Panc1 (cell line): ENCODE results near the gene ACACA. TPM values are rescaled to one million over a fixed set of nuclear protein-coding genes. Genes with fewer than 3 reads are reported as not detected.
A peak's percentile ranks its signal among the peaks of the same experiment; 100 is the strongest.

Experiments used
- ATAC-seq: fragments of 200-7000 bp; cut with Tn5 transposase; 2 replicates; pipeline ENCODE4 v1.9.1; 2020; ENCODE audit warnings: mild to moderate bottlenecking, moderate library complexity
- Bru-seq: library from RNA; stranded (reverse); fragments of 400-500 nt; gene quantifications from one replicate; lab custom pipeline; 2021; lab: Mats Ljungman, UMichigan
- BruChase-seq, 2 experiments: library from RNA; stranded (reverse); fragments of 400-500 nt; gene quantifications; one replicate each; lab custom pipeline; 2021; lab: Mats Ljungman, UMichigan
- BruUV-seq: library from RNA; stranded (reverse); fragments of 400-500 nt; replicated peaks from 2 replicates; lab custom pipeline; 2021; lab: Mats Ljungman, UMichigan
- CTCF ChIA-PET: fragments of 300-600 bp; sonication (Branson Sonifier 250); formaldehyde crosslinking; loops from one replicate; lab custom pipeline; 2022; ENCODE audit warnings: antibody characterized with exemption; lab: Charles Lee
- POLR2A ChIA-PET: fragments of 300-600 bp; sonication (Branson Sonifier 250); formaldehyde crosslinking; loops from one replicate; lab custom pipeline; 2022; ENCODE audit warnings: antibody characterized with exemption; lab: Charles Lee
- DNase-seq: peaks from one replicate; pipeline ENCODE4 v3.0.0-alpha.2; 2010; ENCODE audit warnings: low read depth, low spot score
- H3K27ac ChIP-seq: 2 replicates; pipeline ENCODE4 v1.5.1; 2011; ENCODE audit warnings: mild to moderate bottlenecking, low read length, inconsistent platforms
- H3K27me3 ChIP-seq: fragments of 200-500 bp; sonication (Bioruptor generic); 2 replicates; pipeline ENCODE4 v1.6.0; 2014; ENCODE audit warnings: low read length, inconsistent platforms; ENCODE audit not compliant: control insufficient read depth, insufficient read depth
- H3K36me3 ChIP-seq: fragments of 200-500 bp; sonication (Bioruptor generic); 2 replicates; pipeline ENCODE4 v1.5.1; 2014; ENCODE audit warnings: inconsistent platforms, mild to moderate bottlenecking, low read length, moderate library complexity; ENCODE audit not compliant: control insufficient read depth, insufficient read depth
- H3K4me1 ChIP-seq: 2 replicates; pipeline ENCODE4 v1.5.1; 2011; ENCODE audit warnings: inconsistent platforms, mild to moderate bottlenecking, low read length, moderate library complexity; ENCODE audit not compliant: control insufficient read depth, insufficient read depth
- H3K4me3 ChIP-seq, 2 experiments: 2 replicates each; pipeline ENCODE4 v1.5.1; 2011 to 2012; ENCODE audit warnings: low read depth in 2 of 2, low read length in 2 of 2, mild to moderate bottlenecking in 2 of 2, inconsistent platforms in 1 of 2, moderate library complexity in 1 of 2
- H3K9me3 ChIP-seq: fragments of 200-500 bp; sonication (Bioruptor generic); 2 replicates; pipeline ENCODE4 v1.5.1; 2014; ENCODE audit warnings: low read depth, mild to moderate bottlenecking, inconsistent platforms, low read length, moderate library complexity; ENCODE audit not compliant: control insufficient read depth, insufficient read depth
- POLR2AphosphoS5 ChIP-seq: IDR thresholded peaks from 2 replicates; pipeline ENCODE4 v1.6.1; 2012; ENCODE audit warnings: mild to moderate bottlenecking, low read depth, low read length, moderate library complexity
- SIN3A ChIP-seq: IDR thresholded peaks from 2 replicates; pipeline ENCODE4 v1.6.1; 2012; ENCODE audit warnings: low read depth, mild to moderate bottlenecking, low read length, moderate library complexity, borderline replicate concordance; ENCODE audit not compliant: insufficient read depth
- TCF7L2 ChIP-seq: IDR thresholded peaks from 2 replicates; pipeline ENCODE4 v1.6.1; 2011; ENCODE audit warnings: mild to moderate bottlenecking, low read depth, low read length, inconsistent platforms
- in situ Hi-C: cut with HindIII; loops from 2 replicates; pipeline ENCODE4 v1.10.0; 2016; ENCODE audit warnings: low sequenced_read_pairs, low pct_unique_long_range_greater_than_20kb
- intact Hi-C: fragments of 100-400 bp; cut with micrococcal nuclease; formaldehyde crosslinking; loops from one replicate; pipeline ENCODE4 v1.10.0; 2022; ENCODE audit not compliant: unreplicated experiment
- long read RNA-seq: library from polyadenylated mRNA; unstranded; transcript quantifications from one replicate; pipeline ENCODE4 v2.0.0, GENCODE V29; 2021; ENCODE audit not compliant: unreplicated experiment
- polyA plus RNA-seq: library from polyadenylated mRNA; unstranded; fragments of >200 nt; gene quantifications from one replicate; pipeline ENCODE4 v1.2.1, GENCODE V29; 2012; ENCODE audit warnings: missing spikeins; ENCODE audit not compliant: insufficient read length
- total RNA-seq: library from RNA; stranded (reverse); gene quantifications from one replicate; pipeline ENCODE4 v1.2.1, GENCODE V29; 2021; ENCODE audit not compliant: unreplicated experiment
- TF ChIP-seq, protein P1 (sequence below), 2 experiments: IDR thresholded peaks; 2 replicates each; pipeline ENCODE4 v1.6.1; 2011 to 2012; ENCODE audit warnings: low read depth in 2 of 2, control low read depth in 1 of 2, low read length in 1 of 2, mild to moderate bottlenecking in 1 of 2, moderate library complexity in 1 of 2; ENCODE audit not compliant: insufficient read depth in 1 of 2
- TF ChIP-seq, protein P2 (sequence below): fragments of 450-650 bp; IDR thresholded peaks from 2 replicates; pipeline ENCODE4 v1.5.1; 2017; ENCODE audit warnings: mild to moderate bottlenecking

The ACACA gene
- total RNA-seq (131 TPM), Bru-seq, nascent RNA (percentile 89 among the genes with signal in this experiment), BruChase-seq, experiment 1, labeled RNA remaining after a 2-hour chase (percentile 84 among the genes with signal in this experiment), BruChase-seq, experiment 2, labeled RNA remaining after a 6-hour chase (percentile 83 among the genes with signal in this experiment)
- polyA plus RNA-seq: 54.5 TPM
- long read RNA-seq, full-length matches to known transcripts: 6 of 71 reads
- long read RNA-seq, partial matches to known transcripts: 24 of 71 reads
- long read RNA-seq, other reads (novel, unspliced or antisense): 41 of 71 reads

- H3K36me3 ChIP-seq: no peaks in the 10 kb centered on the region; the same call in 1 of the 2 replicates
- no TSS peak for BruUV-seq
- no peaks in the 10 kb centered on the region for H3K9me3 ChIP-seq
- H3K4me3 ChIP-seq: peak within 1 kb of the TSS; percentile 81 to 87
- ChIA-PET CTCF (no interaction called here), POLR2A (interaction anchor here (0.6 kb wide), 1 partner anchor 20 kb away, joined by 4 read pairs; no protein-coding TSS in a partner anchor)
- H3K27ac ChIP-seq: peak within 1 kb of the TSS; percentile 91
- H3K4me1 ChIP-seq: no peaks in the 10 kb centered on the region
- H3K27me3 ChIP-seq: no peaks in the 10 kb centered on the region
- peak; percentile 39; the same call in 1 of the 2 replicates for TF ChIP-seq SIN3A
- no peak for TF ChIP-seq TCF7L2
- TF ChIP-seq POLR2AphosphoS5: peak; percentile 85
- intact Hi-C loops (no loop called here), in situ Hi-C loops (no loop called here)
- ATAC-seq (peak; percentile 99), DNase-seq (no peak)
Observed at GRCh38 chr17:37406635-37407461, at the start of gene ACACA, which contains the start of gene TADA2A. TSS of gene ACACA (minus strand) at chr17:37406836. CDS start at chr17:37406299, 537 bp downstream. TSS of gene TADA2A (plus strand) at chr17:37406886. CDS start at chr17:37411366, 4,480 bp downstream.

GRCh38 chr17:37450112-37450511, 43.5 kb upstream of the ACACA start:
- H3K27ac ChIP-seq: no peak overlapping the region
- in situ Hi-C loops: no loop called here
- TF ChIP-seq, protein P1, sequence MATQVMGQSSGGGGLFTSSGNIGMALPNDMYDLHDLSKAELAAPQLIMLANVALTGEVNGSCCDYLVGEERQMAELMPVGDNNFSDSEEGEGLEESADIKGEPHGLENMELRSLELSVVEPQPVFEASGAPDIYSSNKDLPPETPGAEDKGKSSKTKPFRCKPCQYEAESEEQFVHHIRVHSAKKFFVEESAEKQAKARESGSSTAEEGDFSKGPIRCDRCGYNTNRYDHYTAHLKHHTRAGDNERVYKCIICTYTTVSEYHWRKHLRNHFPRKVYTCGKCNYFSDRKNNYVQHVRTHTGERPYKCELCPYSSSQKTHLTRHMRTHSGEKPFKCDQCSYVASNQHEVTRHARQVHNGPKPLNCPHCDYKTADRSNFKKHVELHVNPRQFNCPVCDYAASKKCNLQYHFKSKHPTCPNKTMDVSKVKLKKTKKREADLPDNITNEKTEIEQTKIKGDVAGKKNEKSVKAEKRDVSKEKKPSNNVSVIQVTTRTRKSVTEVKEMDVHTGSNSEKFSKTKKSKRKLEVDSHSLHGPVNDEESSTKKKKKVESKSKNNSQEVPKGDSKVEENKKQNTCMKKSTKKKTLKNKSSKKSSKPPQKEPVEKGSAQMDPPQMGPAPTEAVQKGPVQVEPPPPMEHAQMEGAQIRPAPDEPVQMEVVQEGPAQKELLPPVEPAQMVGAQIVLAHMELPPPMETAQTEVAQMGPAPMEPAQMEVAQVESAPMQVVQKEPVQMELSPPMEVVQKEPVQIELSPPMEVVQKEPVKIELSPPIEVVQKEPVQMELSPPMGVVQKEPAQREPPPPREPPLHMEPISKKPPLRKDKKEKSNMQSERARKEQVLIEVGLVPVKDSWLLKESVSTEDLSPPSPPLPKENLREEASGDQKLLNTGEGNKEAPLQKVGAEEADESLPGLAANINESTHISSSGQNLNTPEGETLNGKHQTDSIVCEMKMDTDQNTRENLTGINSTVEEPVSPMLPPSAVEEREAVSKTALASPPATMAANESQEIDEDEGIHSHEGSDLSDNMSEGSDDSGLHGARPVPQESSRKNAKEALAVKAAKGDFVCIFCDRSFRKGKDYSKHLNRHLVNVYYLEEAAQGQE (IDR thresholded peaks at IDR 0.05; ENCODE audit: insufficient read depth in 1 of 2, low read depth in 2 of 2, low read length in 1 of 2): no peak
- TF ChIP-seq TCF7L2 (no peak), POLR2AphosphoS5 (no peak), SIN3A (no peak)
- TF ChIP-seq, protein P2, sequence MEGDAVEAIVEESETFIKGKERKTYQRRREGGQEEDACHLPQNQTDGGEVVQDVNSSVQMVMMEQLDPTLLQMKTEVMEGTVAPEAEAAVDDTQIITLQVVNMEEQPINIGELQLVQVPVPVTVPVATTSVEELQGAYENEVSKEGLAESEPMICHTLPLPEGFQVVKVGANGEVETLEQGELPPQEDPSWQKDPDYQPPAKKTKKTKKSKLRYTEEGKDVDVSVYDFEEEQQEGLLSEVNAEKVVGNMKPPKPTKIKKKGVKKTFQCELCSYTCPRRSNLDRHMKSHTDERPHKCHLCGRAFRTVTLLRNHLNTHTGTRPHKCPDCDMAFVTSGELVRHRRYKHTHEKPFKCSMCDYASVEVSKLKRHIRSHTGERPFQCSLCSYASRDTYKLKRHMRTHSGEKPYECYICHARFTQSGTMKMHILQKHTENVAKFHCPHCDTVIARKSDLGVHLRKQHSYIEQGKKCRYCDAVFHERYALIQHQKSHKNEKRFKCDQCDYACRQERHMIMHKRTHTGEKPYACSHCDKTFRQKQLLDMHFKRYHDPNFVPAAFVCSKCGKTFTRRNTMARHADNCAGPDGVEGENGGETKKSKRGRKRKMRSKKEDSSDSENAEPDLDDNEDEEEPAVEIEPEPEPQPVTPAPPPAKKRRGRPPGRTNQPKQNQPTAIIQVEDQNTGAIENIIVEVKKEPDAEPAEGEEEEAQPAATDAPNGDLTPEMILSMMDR: no peak
- DNase-seq (no peak), ATAC-seq (no peak)
- no peaks in the 10 kb centered on the region; the same call in 1 of the 2 replicates for H3K4me1 ChIP-seq
- no peak overlapping the region for H3K4me3 ChIP-seq
- no peaks in the 10 kb centered on the region for H3K27me3 ChIP-seq
- H3K36me3 ChIP-seq: peaks cover 4% of the 10 kb centered on the region; the same call in 1 of the 2 replicates
- no TSS peak for BruUV-seq
- ChIA-PET CTCF (no interaction called here), POLR2A (no interaction called here)
- intact Hi-C loops: no loop called here
- H3K9me3 ChIP-seq: no peaks in the 10 kb centered on the region
